Measurements from ENCODE around the gene ALOX15B. TPM values are rescaled to one million over a fixed set of nuclear protein-coding genes. Genes with fewer than 3 reads are reported as not detected.

The ALOX15B gene
- total and polyA plus RNA-seq, 4 experiments from 2014 or later, result 0.15 TPM; not detected in 3

- Mint-ChIP-seq H3K4me1 (peaks cover 0 to 7% (median 4%) of the 10 kb centered on the region in 4 donors), H3K27me3 (peaks cover 6 to 16% of the 10 kb centered on the region in 2 donors), H3K9me3 (no peaks in the 10 kb centered on the region), H3K4me3 (peak overlapping the region in 3 of 8 donors; percentile 26 to 53 (median 47)), H3K27ac (no peak overlapping the region), H3K36me3 (no peaks in the 10 kb centered on the region)
- Histone ChIP-seq H3K27me3 (ENCODE audit: insufficient read depth, low read length) (peaks cover 5% of the 10 kb centered on the region), H3K9me3 (ENCODE audit: control insufficient read depth in 1 of 2, low read length in 2 of 2) (no peaks in the 10 kb centered on the region), H3K36me3 (ENCODE audit: insufficient read depth, low read length) (no peaks in the 10 kb centered on the region), H3K4me1 (ENCODE audit: insufficient read depth, low read length) (peaks cover 12% of the 10 kb centered on the region), H3K27ac (ENCODE audit: low read depth, low read length) (no peak overlapping the region), H3K4me3 (ENCODE audit: low read length in 2 of 2) (no peak overlapping the region)
- DNase-seq, result no peak
- POLR2A ChIA-PET (ENCODE audit: partially characterized antibody), result no interaction called here
- intact Hi-C loops (cut with micrococcal nuclease), result no loop called here
- CTCF ChIA-PET (ENCODE audit: partially characterized antibody), result no interaction called here
Observed at GRCh38 chr17:8014558-8014850, 24.4 kb upstream of the ALOX15B start.

- no peak for DNase-seq
- H3K4me3 Mint-ChIP-seq, result peak overlapping the region in 7 of 8 donors; percentile 6 to 56 (median 36)
- peak overlapping the region in 1 of 2 donors; percentile 47 for H3K4me3 ChIP-seq (ENCODE audit: low read length in 2 of 2)
- no peaks in the 10 kb centered on the region for H3K36me3 ChIP-seq (ENCODE audit: insufficient read depth, low read length)
- no peaks in the 10 kb centered on the region for H3K9me3 ChIP-seq (ENCODE audit: control insufficient read depth in 1 of 2, low read length in 2 of 2)
- ChIA-PET CTCF (ENCODE audit: partially characterized antibody) (interaction anchor here (0.8 kb wide), 1 partner anchor 41 kb away, joined by 3 read pairs; no protein-coding TSS in a partner anchor), POLR2A (ENCODE audit: partially characterized antibody) (no interaction called here)
- no peak overlapping the region for H3K27ac Mint-ChIP-seq
- H3K27me3 ChIP-seq (ENCODE audit: insufficient read depth, low read length), result peaks cover 5% of the 10 kb centered on the region
- peaks cover 12% of the 10 kb centered on the region for H3K4me1 ChIP-seq (ENCODE audit: insufficient read depth, low read length)
- no peaks in the 10 kb centered on the region for H3K36me3 Mint-ChIP-seq
- no peaks in the 10 kb centered on the region for H3K9me3 Mint-ChIP-seq
- H3K4me1 Mint-ChIP-seq, result peaks cover 0 to 7% (median 4%) of the 10 kb centered on the region in 4 donors
- H3K27ac ChIP-seq (ENCODE audit: low read depth, low read length), result no peak overlapping the region
- intact Hi-C loops (cut with micrococcal nuclease), result loop anchor here (5.0 kb wide), 1 partner anchor 42 kb away; no protein-coding TSS in a partner anchor
- H3K27me3 Mint-ChIP-seq, result peaks cover 7 to 19% of the 10 kb centered on the region in 2 donors
Observed at GRCh38 chr17:8015236-8015956, 23.5 kb upstream of the ALOX15B start.

DNA sequence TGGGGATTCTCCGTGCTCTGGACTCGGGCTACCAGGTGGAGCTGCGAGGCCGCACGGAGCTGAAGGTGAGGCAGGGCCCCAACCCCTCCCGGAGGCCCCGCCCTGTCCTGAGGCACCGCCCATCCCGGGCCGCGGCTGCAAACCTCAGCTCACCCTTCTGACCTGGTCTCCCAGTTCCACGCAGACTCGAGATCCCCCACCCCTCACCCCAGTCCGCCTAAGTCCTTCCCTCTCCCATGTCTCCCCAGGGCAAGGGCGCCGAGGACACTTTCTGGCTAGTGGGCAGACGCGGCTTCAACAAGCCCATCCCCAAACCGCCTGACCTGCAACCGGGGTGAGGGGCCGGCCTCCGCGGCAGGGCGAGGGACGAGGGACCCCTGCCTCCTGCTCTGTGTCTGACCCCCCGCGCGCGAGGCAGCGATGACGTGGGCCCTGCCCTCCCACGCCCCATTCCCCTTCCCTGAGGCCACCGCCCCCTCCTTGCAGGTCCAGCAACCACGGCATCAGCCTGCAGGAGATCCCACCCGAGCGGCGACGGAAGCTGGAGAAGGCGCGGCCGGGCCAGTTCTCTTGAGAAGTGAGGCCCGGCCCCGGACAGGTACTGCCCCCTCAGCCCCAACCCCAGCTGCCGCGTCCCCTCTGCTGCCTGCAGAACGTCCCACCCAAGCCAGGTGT, 22.8 kb upstream of the ALOX15B start:
- H3K9me3 ChIP-seq (ENCODE audit: control insufficient read depth in 1 of 2, low read length in 2 of 2), result no peaks in the 10 kb centered on the region
- Mint-ChIP-seq H3K9me3 (no peaks in the 10 kb centered on the region), H3K4me3 (peak overlapping the region; percentile 77 to 89 (median 79)), H3K27me3 (peaks cover 7 to 19% of the 10 kb centered on the region in 2 donors), H3K36me3 (no peaks in the 10 kb centered on the region), H3K4me1 (peaks cover 0 to 7% (median 4%) of the 10 kb centered on the region in 4 donors), H3K27ac (peak overlapping the region in 2 of 7 donors; percentile 32 to 60)
- ChIA-PET CTCF (ENCODE audit: partially characterized antibody) (interaction anchor here (0.8 kb wide), 1 partner anchor 40 kb away, joined by 3 read pairs; no protein-coding TSS in a partner anchor), POLR2A (ENCODE audit: partially characterized antibody) (no interaction called here)
- peaks cover 12% of the 10 kb centered on the region for H3K4me1 ChIP-seq (ENCODE audit: insufficient read depth, low read length)
- no peak overlapping the region for H3K27ac ChIP-seq (ENCODE audit: low read depth, low read length)
- peaks cover 5% of the 10 kb centered on the region for H3K27me3 ChIP-seq (ENCODE audit: insufficient read depth, low read length)
- no peak for DNase-seq
- H3K36me3 ChIP-seq (ENCODE audit: insufficient read depth, low read length), result no peaks in the 10 kb centered on the region
- peak overlapping the region in 1 of 2 donors; percentile 47 for H3K4me3 ChIP-seq (ENCODE audit: low read length in 2 of 2)
- intact Hi-C loops (cut with micrococcal nuclease), result loop anchor here (5.0 kb wide), 1 partner anchor 41 kb away; no protein-coding TSS in a partner anchor

GRCh38 chr17:8016632-8017424, 22.0 kb upstream of the ALOX15B start:
- Mint-ChIP-seq H3K36me3 (no peaks in the 10 kb centered on the region), H3K27ac (peak overlapping the region in 2 of 7 donors; percentile 32 to 60), H3K27me3 (peaks cover 9 to 22% of the 10 kb centered on the region in 2 donors), H3K4me1 (peaks cover 0 to 7% (median 4%) of the 10 kb centered on the region in 4 donors), H3K9me3 (no peaks in the 10 kb centered on the region), H3K4me3 (peak overlapping the region; percentile 77 to 89 (median 79))
- DNase-seq, result peak; percentile 24 to 57 (median 33)
- H3K27me3 ChIP-seq (ENCODE audit: insufficient read depth, low read length), result peaks cover 5% of the 10 kb centered on the region
- H3K27ac ChIP-seq (ENCODE audit: low read depth, low read length), result no peak overlapping the region
- intact Hi-C loops (cut with micrococcal nuclease), result loop anchor here (5.0 kb wide), 1 partner anchor 40 kb away; no protein-coding TSS in a partner anchor
- peak overlapping the region in 1 of 2 donors; percentile 47 for H3K4me3 ChIP-seq (ENCODE audit: low read length in 2 of 2)
- H3K36me3 ChIP-seq (ENCODE audit: insufficient read depth, low read length), result no peaks in the 10 kb centered on the region
- CTCF ChIA-PET (ENCODE audit: partially characterized antibody), result interaction anchor here (1.6 kb wide), 2 partner anchors 41 to 58 kb away, joined by 4 to 6 read pairs; no protein-coding TSS in a partner anchor
- POLR2A ChIA-PET (ENCODE audit: partially characterized antibody), result no interaction called here
- H3K4me1 ChIP-seq (ENCODE audit: insufficient read depth, low read length), result peaks cover 12% of the 10 kb centered on the region
- H3K9me3 ChIP-seq (ENCODE audit: control insufficient read depth in 1 of 2, low read length in 2 of 2), result no peaks in the 10 kb centered on the region

DNA sequence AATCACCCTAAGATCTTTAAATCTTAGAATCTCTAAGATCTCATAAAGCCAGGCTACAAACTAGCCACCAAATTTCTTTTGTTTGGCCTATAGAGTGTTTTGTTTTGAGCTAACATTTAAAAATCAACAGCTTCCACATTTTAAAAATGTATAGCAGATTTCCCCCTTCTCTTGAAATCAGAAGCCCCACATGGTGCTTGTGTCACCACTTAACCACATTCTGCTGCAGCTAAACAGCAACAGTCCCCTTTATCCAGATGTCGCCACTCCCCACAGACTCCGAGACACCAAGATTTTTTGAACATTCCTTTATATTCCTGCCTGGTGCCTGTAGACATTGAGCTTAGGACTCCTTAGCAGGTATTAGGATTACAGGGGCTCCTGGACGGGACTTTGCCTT, 20.4 kb upstream of the ALOX15B start:
- Mint-ChIP-seq H3K4me3 (no peak overlapping the region), H3K27ac (no peak overlapping the region), H3K27me3 (peaks cover 9 to 22% of the 10 kb centered on the region in 2 donors), H3K36me3 (no peaks in the 10 kb centered on the region), H3K4me1 (peaks cover 0 to 7% (median 4%) of the 10 kb centered on the region in 4 donors), H3K9me3 (no peaks in the 10 kb centered on the region)
- Histone ChIP-seq H3K4me1 (ENCODE audit: insufficient read depth, low read length) (peaks cover 12% of the 10 kb centered on the region), H3K4me3 (ENCODE audit: low read length in 2 of 2) (no peak overlapping the region), H3K36me3 (ENCODE audit: insufficient read depth, low read length) (no peaks in the 10 kb centered on the region), H3K27me3 (ENCODE audit: insufficient read depth, low read length) (peaks cover 5% of the 10 kb centered on the region), H3K9me3 (ENCODE audit: control insufficient read depth in 1 of 2, low read length in 2 of 2) (no peaks in the 10 kb centered on the region), H3K27ac (ENCODE audit: low read depth, low read length) (no peak overlapping the region)
- intact Hi-C loops (cut with micrococcal nuclease), result loop anchor here (5.0 kb wide), 1 partner anchor 39 kb away; no protein-coding TSS in a partner anchor
- ChIA-PET POLR2A (ENCODE audit: partially characterized antibody) (no interaction called here), CTCF (ENCODE audit: partially characterized antibody) (interaction anchor here (1.1 to 2.0 kb wide), 4 partner anchors 9 to 56 kb away, joined by 4 to 6 read pairs (median 4); no protein-coding TSS in a partner anchor)
- DNase-seq, result no peak

DNA sequence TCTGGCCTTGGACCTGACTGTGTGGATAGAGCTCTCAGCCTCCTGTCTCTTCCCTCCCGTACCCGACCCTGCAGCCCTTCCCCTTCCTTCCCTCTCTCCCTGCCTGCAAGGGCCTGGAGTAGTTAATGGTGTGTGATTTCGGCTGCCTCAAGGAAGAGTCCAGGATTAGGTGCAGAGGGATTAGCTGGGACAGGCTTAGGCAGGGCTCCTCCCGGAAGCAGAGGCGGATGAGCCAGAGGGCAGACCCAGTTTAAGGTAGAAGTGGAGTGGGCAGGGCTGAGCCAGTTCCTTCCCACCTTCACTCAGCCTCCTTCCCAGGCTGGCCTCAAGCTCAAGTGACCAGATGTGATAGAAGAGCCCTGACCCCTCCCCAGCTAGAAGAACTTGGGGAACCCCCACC, 19.7 kb upstream of the ALOX15B start:
- intact Hi-C loops (cut with micrococcal nuclease), result loop anchor here (5.0 kb wide), 1 partner anchor 38 kb away; no protein-coding TSS in a partner anchor
- Mint-ChIP-seq H3K9me3 (no peaks in the 10 kb centered on the region), H3K4me1 (peaks cover 0 to 7% (median 4%) of the 10 kb centered on the region in 4 donors), H3K27me3 (peaks cover 9 to 20% of the 10 kb centered on the region in 2 donors), H3K4me3 (no peak overlapping the region), H3K27ac (no peak overlapping the region), H3K36me3 (no peaks in the 10 kb centered on the region)
- Histone ChIP-seq H3K27me3 (ENCODE audit: insufficient read depth, low read length) (peaks cover 5% of the 10 kb centered on the region), H3K27ac (ENCODE audit: low read depth, low read length) (no peak overlapping the region), H3K4me1 (ENCODE audit: insufficient read depth, low read length) (peaks cover 12% of the 10 kb centered on the region), H3K36me3 (ENCODE audit: insufficient read depth, low read length) (no peaks in the 10 kb centered on the region), H3K9me3 (ENCODE audit: control insufficient read depth in 1 of 2, low read length in 2 of 2) (no peaks in the 10 kb centered on the region), H3K4me3 (ENCODE audit: low read length in 2 of 2) (no peak overlapping the region)
- CTCF ChIA-PET (ENCODE audit: partially characterized antibody), result interaction anchor here (1.1 to 2.0 kb wide), 2 partner anchors 10 to 29 kb away, joined by 4 to 5 read pairs; no protein-coding TSS in a partner anchor
- POLR2A ChIA-PET (ENCODE audit: partially characterized antibody), result no interaction called here
- DNase-seq, result no peak
